T47D (cell line): ENCODE results near the gene CABP2.
"Not testable (repeated sequence)": the region's sequence is repeated elsewhere in the genome, so short reads cannot be mapped to it uniquely, and the experiment has no call there.

Source experiments
- DNase-seq, 2 experiments: peaks; one replicate each; pipeline versions ENCODE4 v3.0.0 to v3.0.0-alpha.2; 2011 to 2012; ENCODE audit warnings: low read depth in 1 of 2, low spot score in 1 of 2
- JUND ChIP-seq: IDR thresholded peaks from 2 replicates; pipeline ENCODE4 v1.6.1; 2012; ENCODE audit warnings: low read depth
- in situ Hi-C: cut with HindIII; loops from 2 replicates; pipeline ENCODE4 v1.10.0; 2016; ENCODE audit warnings: low sequenced_read_pairs, low pct_unique_long_range_greater_than_20kb

The CABP2 gene

GRCh38 chr11:67492069-67492727 lies 31.0 kb downstream of the CABP2 start:
- no peak for DNase-seq
- in situ Hi-C loops: no loop called here
- no peak for TF ChIP-seq JUND

- TF ChIP-seq JUND: no peak
- in situ Hi-C loops: no loop called here
- DNase-seq: no peak
Measured at GRCh38 chr11:67491276-67492068, 31.8 kb downstream of the CABP2 start.

- no peak for DNase-seq
- in situ Hi-C loops: no loop called here
- TF ChIP-seq JUND: no peak
Measured at GRCh38 chr11:67490727-67491065, 32.5 kb downstream of the CABP2 start.

GRCh38 chr11:67489885-67490726 lies 33.1 kb downstream of the CABP2 start:
- DNase-seq: no peak
- no peak for TF ChIP-seq JUND
- in situ Hi-C loops: no loop called here

GRCh38 chr11:67489203-67489884 lies 33.9 kb downstream of the CABP2 start:
- in situ Hi-C loops: no loop called here
- TF ChIP-seq JUND: no peak
- no peak for DNase-seq

- no peak for DNase-seq
- no peak for TF ChIP-seq JUND
- in situ Hi-C loops: no loop called here
Measured at GRCh38 chr11:67486481-67487195, 36.6 kb downstream of the CABP2 start.

- in situ Hi-C loops, DNase-seq: not testable (repeated sequence)
Measured at GRCh38 chr11:67485873-67486361, 37.3 kb downstream of the CABP2 start.

- no peak for TF ChIP-seq JUND
- in situ Hi-C loops: no loop called here
- DNase-seq: no peak
Measured at GRCh38 chr11:67484847-67485311, 38.4 kb downstream of the CABP2 start.

GRCh38 chr11:67483831-67484665 lies 39.2 kb downstream of the CABP2 start:
- DNase-seq: no peak
- no peak for TF ChIP-seq JUND
- in situ Hi-C loops: no loop called here

- peak; percentile 99 to 100 for DNase-seq
- TF ChIP-seq JUND: no peak
- in situ Hi-C loops: no loop called here
Measured at GRCh38 chr11:67482827-67483798, 40.1 kb downstream of the CABP2 start, which contains the start of gene AIP. Gene AIP, plus strand, starts transcription at chr11:67483026. Its CDS starts 133 bp downstream, at chr11:67483159.
